ENCODE results near the gene KCNH2.
"Not testable (repeated sequence)": the region's sequence is repeated elsewhere in the genome, so short reads cannot be mapped to it uniquely, and the experiment has no call there.

KCNH2 gene

DNA sequence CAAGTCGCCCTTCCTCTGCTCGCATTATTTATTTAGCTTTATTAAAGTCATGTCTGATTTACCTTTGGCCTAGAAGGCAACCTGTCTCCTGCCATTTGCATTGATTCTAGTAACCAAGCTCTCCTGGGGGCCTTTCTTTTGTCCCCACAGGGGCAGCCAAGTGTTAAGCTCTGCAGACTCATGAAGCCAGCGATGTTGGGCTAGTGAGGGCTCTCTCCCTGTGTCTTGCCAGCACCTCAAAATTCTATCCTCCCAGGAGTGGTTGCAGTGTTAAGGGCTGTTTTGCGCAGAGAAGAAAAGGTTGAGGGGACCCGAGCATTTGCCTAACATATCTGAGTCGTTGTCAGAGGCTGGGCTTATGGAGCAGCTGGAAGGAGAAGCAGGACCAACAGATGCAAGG is 63.9 kb downstream of the KCNH2 start:
- in situ Hi-C loops (cut with MboI; ENCODE audit: low sequenced_read_pairs): no loop called here

- in situ Hi-C loops (cut with MboI; ENCODE audit: low sequenced_read_pairs): no loop called here
Measured at GRCh38 chr7:150912427-150912826, 65.7 kb downstream of the KCNH2 start.

DNA sequence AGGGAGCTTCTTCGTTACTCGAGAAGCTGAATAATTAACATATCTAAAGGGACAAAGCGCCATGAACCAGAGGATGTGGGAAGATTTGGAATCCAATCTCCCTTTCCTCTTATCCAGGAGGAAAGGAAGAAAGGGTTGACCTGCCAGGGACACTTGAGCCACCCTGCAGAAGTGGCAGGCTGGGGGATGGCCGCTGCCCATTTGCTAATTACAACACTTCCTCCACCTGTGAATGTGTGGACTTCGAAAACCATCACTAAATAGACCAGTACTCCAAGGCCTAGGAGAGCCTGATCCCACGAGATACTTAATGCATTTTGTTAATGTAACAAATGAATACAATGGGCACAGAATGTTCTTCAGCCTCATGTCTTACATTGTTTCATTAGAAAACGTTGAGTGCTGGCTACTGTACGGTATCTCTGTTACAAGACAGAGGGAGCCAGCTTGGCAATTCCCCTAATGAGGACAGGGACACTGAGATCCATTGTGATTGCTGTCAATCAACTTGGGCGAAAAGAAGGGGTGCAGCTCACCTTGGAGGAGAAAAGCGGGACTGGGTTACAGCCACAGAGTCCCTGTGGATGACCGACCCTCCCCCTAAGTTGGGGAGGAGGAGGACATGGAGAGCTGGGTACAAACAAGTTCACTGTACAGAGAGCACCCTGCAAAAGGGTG is 66.4 kb downstream of the KCNH2 start:
- in situ Hi-C loops (cut with MboI; ENCODE audit: low sequenced_read_pairs): no loop called here

DNA sequence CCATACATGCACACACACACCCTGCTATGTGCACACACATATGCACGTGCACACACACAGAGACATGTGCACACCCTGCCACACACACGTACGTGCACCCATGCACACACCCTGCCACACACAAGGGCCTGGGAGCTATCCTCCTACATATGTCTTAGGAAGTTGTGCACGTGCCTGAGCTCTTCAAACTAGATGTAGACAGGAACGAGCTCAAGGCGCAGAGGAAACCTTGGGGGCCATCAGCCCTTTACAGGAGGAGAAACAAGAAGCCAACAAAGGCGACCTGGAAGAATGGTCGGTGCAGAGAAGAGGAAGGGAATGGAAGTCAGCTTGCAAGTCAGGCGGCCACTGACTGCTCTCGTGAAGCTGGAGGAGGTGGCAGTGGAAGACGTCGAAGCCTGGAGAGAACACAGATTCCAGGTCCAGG is 67.1 kb downstream of the KCNH2 start:
- in situ Hi-C loops (cut with MboI; ENCODE audit: low sequenced_read_pairs): no loop called here

- in situ Hi-C loops (cut with MboI; ENCODE audit: low sequenced_read_pairs): not testable (repeated sequence)
Measured at GRCh38 chr7:150910305-150910995, 67.7 kb downstream of the KCNH2 start.

DNA sequence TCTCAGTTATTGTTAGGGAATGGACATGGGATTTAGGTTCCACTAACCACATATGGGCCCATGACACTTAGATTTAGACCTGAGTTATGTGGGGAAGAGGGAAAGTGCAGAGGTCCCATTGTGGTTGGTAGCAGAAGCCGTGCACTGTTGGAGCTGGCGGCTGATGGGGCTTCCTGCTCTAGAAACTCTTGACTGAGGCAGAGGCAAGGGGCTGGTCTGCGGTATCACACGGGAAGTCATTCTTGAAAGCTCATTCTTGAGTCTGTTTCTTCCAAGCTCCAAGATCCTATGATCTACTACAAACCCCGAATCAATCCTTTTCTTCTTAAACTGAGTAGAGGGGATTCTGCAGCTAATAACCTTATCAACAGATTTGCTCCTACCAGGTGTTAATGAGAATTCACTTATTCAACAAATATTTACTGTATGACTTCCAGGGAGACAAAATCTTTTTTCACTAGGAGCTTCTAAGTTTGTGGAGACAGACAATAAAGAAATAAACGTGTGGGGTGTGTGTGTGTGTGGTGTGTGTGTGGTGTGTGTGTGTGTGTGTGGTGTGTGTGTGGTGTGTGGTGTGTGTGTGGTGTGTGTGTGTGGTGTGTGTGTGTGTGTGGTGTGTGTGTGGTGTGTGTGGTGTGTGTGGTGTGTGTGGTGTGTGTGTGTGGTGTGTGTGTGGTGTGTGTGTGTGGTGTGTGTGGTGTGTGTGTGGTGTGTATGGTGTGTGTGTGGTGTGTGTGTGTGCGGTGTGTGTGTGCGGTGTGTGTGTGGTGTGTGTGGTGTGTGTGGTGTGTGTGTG is 68.7 kb downstream of the KCNH2 start:
- in situ Hi-C loops (cut with MboI; ENCODE audit: low sequenced_read_pairs): no loop called here

DNA sequence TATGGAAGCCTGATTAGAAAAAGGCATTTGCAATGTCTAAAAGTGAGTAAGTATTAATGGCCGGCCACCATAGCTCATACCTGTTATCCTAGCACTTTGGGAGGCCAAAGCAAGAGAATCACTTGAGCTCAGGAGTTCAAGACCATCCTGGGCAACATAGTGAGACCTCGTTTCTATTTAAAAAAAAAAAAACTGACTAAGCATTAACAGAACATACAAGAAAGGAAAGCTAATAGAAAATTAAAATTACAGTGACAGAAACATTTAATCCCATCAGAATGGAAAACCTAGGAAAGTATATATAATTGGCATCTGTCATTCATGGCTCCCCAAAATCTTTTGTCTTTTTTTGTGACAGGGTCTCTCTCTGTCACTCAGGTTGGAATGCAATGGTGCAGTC is 69.9 kb downstream of the KCNH2 start:
- in situ Hi-C loops (cut with MboI; ENCODE audit: low sequenced_read_pairs): no loop called here

DNA sequence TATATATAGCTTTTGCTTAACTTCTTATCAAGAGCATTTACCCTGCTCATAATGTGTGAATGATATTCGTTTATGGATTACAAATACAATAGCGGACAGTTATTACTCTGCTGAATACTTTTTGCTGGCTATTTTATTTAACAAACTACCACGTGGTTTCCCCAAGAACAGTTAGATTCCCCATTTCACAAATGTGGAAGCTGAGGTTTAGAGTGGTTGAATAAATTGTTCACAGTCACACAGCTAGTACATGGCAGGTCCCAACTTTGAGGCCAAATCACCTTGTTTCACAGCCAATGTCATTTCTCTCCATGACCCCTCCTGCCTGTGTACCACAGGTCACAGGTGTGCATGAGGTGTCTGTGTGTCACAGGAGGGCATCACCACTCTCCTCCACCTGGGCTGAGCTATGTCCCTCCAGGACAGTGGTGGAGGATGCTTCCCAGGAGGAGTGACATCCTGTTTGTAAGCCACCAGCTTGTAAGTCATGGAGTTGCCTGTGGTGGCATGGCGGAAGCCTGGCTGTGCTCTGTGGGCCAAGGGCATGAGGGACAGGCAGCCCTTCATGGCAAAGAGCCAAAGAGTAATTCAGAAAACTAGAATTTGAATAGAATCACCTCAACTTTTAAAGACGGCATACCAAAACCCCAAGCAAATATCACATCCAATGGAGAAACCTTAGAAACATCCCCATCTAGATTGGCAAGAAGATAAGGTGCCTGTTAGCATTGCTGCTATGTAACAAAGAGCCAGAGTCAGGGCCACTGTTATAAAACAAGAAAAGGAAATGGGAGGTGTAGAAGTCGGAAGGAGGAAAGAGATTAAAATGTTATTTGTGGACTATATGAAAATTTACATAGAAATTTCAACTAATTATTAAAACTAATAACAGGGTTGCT is 73.9 kb downstream of the KCNH2 start:
- in situ Hi-C loops (cut with MboI; ENCODE audit: low sequenced_read_pairs): no loop called here

DNA sequence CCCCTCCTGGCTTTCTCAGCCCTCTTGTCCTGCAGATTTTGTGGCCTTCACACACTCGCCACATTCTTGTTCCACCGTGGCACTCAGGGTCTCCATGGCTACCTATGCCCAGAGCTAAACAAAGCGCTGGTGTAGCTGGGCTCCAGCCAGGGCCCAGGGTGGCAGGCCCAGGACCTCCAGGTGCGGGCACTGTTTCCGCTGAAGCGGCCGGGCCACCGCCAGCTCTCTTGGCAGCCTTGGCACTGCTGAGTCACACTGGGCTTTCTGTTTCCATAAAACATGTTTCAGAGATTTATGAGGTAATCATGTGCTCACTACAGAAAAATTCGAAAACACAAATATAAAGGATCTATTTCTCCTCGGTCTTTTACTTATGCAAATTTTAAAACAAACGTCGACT is 74.5 kb downstream of the KCNH2 start:
- in situ Hi-C loops (cut with MboI; ENCODE audit: low sequenced_read_pairs): no loop called here

DNA sequence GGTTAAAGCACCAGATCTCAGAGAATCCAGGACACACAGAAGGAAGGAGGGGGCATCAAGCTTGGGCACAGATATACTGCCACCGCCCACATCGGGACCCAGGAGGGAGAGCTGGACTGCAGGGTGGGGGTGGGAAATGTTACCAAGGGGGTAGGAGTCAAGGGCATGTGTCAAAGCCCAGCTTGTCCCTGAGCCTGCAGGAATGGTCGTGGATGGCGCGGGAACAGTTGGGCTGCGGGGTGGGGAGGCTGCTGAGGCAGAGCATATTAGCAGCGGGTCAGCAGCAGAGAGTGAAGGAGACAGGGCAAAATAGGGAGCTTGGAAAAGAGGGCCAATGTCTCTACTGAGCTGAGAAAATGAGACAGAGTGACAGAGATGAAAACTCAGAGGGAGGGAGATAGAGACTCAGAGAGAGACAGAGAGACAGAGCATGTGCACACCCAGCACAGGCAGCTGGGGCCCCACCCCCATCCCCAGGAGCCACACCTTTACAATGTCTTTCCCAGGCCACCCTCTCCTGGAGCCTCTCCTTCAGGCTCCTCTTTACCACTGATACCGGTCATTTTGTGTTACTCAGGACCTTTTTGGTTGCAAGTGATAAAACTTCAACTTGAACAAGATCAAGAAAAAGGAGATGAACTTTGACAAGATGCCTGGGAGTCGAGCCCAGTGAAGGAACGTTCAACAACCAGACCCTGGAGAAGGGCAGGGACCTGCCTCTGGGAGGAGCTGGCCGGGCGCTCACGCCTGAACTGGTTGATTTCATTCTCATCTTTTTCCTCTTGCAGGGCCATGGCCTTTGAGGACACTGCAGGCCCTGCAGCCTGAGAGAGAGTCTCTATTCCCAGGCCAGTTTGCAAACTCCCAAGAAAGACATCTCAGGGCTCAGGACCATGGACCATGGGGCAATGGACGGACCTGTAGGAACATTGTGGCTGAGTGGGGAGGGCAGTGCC is 75.8 kb downstream of the KCNH2 start:
- in situ Hi-C loops (cut with MboI; ENCODE audit: low sequenced_read_pairs): no loop called here

- in situ Hi-C loops (cut with MboI; ENCODE audit: low sequenced_read_pairs): no loop called here
Measured at GRCh38 chr7:150901160-150902035, 76.7 kb downstream of the KCNH2 start.

DNA sequence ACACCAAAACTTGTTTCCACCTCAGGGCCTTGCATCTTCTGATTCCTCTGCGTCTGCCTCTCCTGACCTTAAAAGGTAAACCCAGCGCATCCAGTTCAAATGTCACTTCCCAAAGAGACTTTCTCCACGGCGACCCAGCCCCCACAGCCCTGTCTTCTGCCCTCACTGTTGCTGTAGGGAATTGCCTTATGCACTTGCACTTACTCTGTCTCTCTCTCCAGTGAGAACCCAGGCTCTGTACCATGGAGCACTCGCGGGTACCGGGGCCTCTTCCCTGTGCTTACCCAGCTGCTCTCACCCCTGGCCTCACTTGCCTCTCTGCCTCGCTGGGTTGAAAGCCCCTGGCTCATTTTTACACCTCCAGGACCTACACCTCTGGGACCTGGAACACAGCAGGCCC is 77.4 kb downstream of the KCNH2 start:
- in situ Hi-C loops (cut with MboI; ENCODE audit: low sequenced_read_pairs): no loop called here

GRCh38 chr7:150898475-150899011 is 79.6 kb downstream of the KCNH2 start:
- in situ Hi-C loops (cut with MboI; ENCODE audit: low sequenced_read_pairs): loop anchor here (10.0 kb wide), 1 partner anchor 86 kb away; no protein-coding TSS in a partner anchor

DNA sequence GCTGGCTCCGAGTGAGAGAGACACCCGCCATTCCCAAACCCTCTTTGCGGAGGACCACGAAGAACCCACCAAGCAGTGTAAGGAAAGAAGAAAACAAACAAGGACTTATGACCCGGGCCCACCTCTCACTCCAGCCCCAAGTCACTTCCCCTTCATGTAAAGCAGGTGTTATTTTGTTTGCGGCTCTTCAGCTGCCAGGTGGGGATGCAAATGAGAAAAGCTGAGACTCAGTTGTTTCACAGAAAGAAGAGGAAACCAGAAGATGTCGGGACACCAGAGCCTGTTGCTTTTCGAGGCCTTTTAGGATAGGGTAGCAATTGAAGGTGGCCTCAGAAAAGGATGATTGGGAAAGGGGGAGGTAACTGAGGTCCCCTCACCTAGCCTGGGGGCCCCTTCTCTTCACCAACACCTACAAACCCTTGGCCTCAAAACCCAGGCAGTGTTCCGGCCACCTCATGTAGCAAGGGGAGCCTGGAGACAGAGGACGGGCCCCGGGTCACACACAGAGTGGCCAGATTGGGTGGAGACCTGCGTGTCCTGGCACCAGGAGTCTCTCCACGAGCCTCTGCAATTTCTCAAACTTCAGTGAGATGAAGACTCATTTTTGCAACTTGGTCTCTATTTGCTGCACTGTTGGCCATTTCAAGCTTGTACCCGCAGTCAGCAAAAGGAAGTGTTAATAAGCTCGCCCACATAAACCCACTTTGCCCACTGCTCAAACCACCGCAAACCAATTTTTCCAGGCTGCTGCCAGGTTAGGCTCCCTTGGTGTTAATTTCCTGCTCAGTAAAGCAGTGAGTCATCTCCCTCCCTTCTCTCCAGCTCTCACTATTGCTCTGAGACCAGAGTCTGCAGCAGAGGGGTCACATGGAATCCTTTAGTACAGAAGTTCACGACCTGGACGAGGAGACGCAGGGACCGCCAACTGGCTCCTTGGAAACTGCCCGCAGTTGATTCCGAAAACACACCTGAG is 80.3 kb downstream of the KCNH2 start:
- in situ Hi-C loops (cut with MboI; ENCODE audit: low sequenced_read_pairs): loop anchor here (10.0 kb wide), 1 partner anchor 87 kb away; no protein-coding TSS in a partner anchor

DNA sequence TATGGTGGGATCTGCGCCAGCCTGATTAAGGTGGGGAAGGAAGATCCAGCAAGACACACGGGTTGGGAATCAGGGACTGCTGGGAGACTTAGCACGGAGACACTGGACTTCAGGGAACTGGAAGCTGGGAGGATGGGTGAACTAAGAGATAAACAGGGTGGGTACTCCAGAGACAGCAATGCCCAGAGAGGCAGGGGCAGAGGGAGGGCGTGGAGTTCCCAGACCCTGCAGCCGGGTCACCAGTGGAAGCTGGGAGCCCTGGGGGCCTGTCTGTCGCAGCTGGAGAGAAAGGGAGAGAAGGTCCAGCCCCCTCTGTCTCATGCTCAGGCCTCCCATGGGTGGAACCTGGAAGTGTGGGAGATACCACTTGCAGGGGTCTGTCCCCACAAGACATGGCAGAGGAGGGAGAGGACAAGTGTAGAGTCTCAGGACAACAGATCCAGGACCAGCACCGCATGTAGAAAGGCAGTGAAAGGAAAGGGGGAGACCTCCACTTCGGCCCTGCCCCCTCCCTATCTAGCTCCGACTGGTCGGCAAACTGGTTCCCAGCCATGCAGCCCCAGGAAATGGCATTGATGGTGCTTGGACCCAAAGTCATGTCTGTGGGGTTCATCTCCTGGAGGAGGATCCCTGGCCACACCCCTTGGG is 81.4 kb downstream of the KCNH2 start:
- in situ Hi-C loops (cut with MboI; ENCODE audit: low sequenced_read_pairs): loop anchor here (10.0 kb wide), 1 partner anchor 88 kb away; no protein-coding TSS in a partner anchor

DNA sequence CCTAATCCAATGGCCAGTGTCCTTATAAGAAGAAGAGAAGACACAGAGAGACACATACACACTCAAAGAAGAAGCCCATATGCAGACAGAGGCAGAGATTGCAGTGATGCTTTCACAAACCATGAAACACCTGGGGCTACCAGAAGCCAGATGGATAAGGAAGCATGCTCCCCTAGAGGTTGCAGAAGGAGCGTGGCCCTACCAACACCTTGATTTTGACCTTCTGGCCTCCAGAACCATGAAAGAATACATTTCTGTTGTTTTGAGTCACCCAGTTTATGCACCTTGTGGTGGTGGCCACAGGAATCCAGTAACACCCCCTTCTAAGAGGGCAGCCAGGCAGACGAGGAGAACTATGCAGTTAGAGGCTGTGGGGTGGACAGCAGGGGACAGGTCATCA is 82.3 kb downstream of the KCNH2 start:
- in situ Hi-C loops (cut with MboI; ENCODE audit: low sequenced_read_pairs): loop anchor here (10.0 kb wide), 1 partner anchor 89 kb away; no protein-coding TSS in a partner anchor

Measured in HL-60/S4 treated with phorbol 12-myristate 13-acetate at 8.2 ng/mL for 4 days and 3 days (cell line).